OCI-LY7 (cell line): ENCODE measurements around the gene CES5A. TPM values are rescaled to one million over a fixed set of nuclear protein-coding genes. Genes with fewer than 3 reads are reported as not detected.

ENCODE experiments used
- BruUV-seq: library from RNA; stranded (reverse); fragments of 400-500 nt; replicated peaks from 2 replicates; lab custom pipeline; 2021; lab: Mats Ljungman, UMichigan
- CTCF ChIA-PET: fragments of 300-600 bp; sonication (Branson Sonifier 250); formaldehyde crosslinking; loops from one replicate; lab custom pipeline; 2022; ENCODE audit warnings: antibody characterized with exemption; ENCODE audit not compliant: unreplicated experiment; lab: Charles Lee
- POLR2A ChIA-PET: fragments of 300-600 bp; sonication (Branson Sonifier 250); formaldehyde crosslinking; loops from one replicate; lab custom pipeline; 2022; ENCODE audit warnings: antibody characterized with exemption; lab: Charles Lee
- DNase-seq: peaks from one replicate; pipeline ENCODE4 v3.0.0-alpha.2; 2015; ENCODE audit warnings: low spot score
- H2AFZ ChIP-seq: fragments of 200-600 bp; sonication (generic), shearing (Covaris generic); 2 replicates; pipeline ENCODE4 v1.6.1; 2014; ENCODE audit warnings: mild to moderate bottlenecking, antibody characterized with exemption, low read length, moderate library complexity
- H3K27ac ChIP-seq: fragments of 200-600 bp; sonication (generic); 2 replicates; pipeline ENCODE4 v1.5.1; 2014; ENCODE audit warnings: mixed run types, low read depth, mild to moderate bottlenecking, moderate library complexity, low read length, inconsistent platforms; ENCODE audit not compliant: poor library complexity, severe bottlenecking
- H3K36me3 ChIP-seq: fragments of 200-600 bp; sonication (generic); 2 replicates; pipeline ENCODE4 v1.6.1; 2014; ENCODE audit warnings: mild to moderate bottlenecking, antibody characterized with exemption, low read length, moderate library complexity, mixed read lengths; ENCODE audit not compliant: insufficient read depth
- H3K4me1 ChIP-seq: fragments of 200-600 bp; sonication (generic); 2 replicates; pipeline ENCODE4 v1.5.1; 2014; ENCODE audit warnings: mild to moderate bottlenecking, low read length; ENCODE audit not compliant: insufficient read depth, poor library complexity, severe bottlenecking
- H3K4me2 ChIP-seq: fragments of 200-600 bp; sonication (generic); 2 replicates; pipeline ENCODE4 v1.6.1; 2014; ENCODE audit warnings: mild to moderate bottlenecking, low read length
- H3K4me3 ChIP-seq: fragments of 200-600 bp; sonication (generic); 2 replicates; pipeline ENCODE4 v1.5.1; 2014; ENCODE audit warnings: mild to moderate bottlenecking, low read depth, low read length; ENCODE audit not compliant: poor library complexity, severe bottlenecking
- H3K79me2 ChIP-seq: fragments of 200-600 bp; sonication (generic); 2 replicates; pipeline ENCODE4 v1.6.1; 2016; ENCODE audit warnings: low read depth, mild to moderate bottlenecking, low read length, moderate library complexity, mixed read lengths; ENCODE audit not compliant: insufficient read depth
- H3K9me2 ChIP-seq: fragments of 200-600 bp; sonication (generic); 2 replicates; pipeline ENCODE4 v1.6.1; 2016; ENCODE audit warnings: mild to moderate bottlenecking, low read length, mixed read lengths; ENCODE audit not compliant: insufficient read depth
- H3K9me3 ChIP-seq: fragments of 200-600 bp; sonication (generic); 2 replicates; pipeline ENCODE4 v1.6.1; 2014; ENCODE audit warnings: mild to moderate bottlenecking, mixed run types, low read length, mixed read lengths
- H4K20me1 ChIP-seq: fragments of 200-600 bp; sonication (generic); 2 replicates; pipeline ENCODE4 v1.6.1; 2014; ENCODE audit warnings: mild to moderate bottlenecking, antibody characterized with exemption, low read length, moderate library complexity, mixed read lengths; ENCODE audit not compliant: insufficient read depth
- EZH2phosphoT487 ChIP-seq: fragments of 200-600 bp; sonication (generic); IDR thresholded peaks from 2 replicates; pipeline ENCODE4 v1.6.1; 2018; ENCODE audit warnings: low read depth, borderline replicate concordance, mild to moderate bottlenecking, mixed run types, antibody characterized with exemption, low read length, moderate library complexity, mixed read lengths
- intact Hi-C: fragments of 100-400 bp; cut with micrococcal nuclease; formaldehyde crosslinking; loops from one replicate; pipeline ENCODE4 v1.10.0; 2022; ENCODE audit not compliant: unreplicated experiment
- total RNA-seq, 2 experiments: library from RNA; depleted of rRNA in 1 of 2; stranded (reverse); fragments of >200 nt in 1 of 2; shearing (Covaris generic) in 1 of 2; gene quantifications; 2 replicates each; pipeline ENCODE4 v1.2.3, GENCODE V29; 2014 to 2022
- TF ChIP-seq, protein P1 (sequence below): fragments of 200-600 bp; sonication (generic); conservative IDR thresholded peaks from 2 replicates; pipeline ENCODE4 v1.5.1; 2014; ENCODE audit warnings: mild to moderate bottlenecking, antibody characterized with exemption, low read length, moderate library complexity, mixed read lengths

Gene CES5A
- total RNA-seq, 2 experiments from 2014 or later: not detected

DNA sequence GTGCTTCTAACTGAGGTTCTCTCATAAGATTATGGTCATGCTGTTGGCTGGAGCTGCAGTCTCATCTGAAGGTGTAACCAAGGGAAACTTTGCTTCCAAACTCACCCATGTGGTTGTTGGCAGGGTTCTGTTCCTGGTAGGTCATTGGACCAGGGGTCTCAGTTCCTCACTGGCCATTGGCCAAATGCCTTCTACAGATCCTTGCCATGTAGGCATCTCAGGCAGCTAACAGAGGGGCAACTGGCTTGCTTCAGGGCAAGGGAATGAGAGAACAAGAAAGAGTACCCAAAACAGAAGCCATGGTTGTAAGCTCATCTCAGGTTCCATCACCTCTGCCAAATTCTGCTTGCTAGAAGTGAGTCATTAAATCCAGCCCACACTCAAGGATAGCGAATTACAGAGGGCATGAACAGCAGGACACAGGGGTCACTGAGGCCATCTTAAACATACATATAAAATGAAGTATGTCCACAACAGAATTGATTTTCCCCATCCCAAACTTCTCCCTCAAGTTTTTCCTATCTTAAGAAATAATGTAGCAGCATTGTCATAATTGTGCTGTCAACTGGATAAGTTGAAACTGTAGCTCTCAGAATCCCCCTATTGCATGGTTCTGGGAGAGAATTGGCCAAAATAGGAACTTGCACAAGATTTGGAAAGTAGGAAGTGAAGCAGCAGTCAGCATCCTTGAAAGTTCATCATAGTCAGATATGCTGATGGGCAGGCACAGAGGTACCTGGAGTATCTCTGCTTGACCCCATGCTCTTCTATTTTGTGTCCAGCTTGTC is 42.4 kb upstream of the CES5A start:
- H3K4me3 ChIP-seq: no peak overlapping the region
- H3K9me2 ChIP-seq: no peaks in the 10 kb centered on the region
- ChIA-PET CTCF (no interaction called here), POLR2A (interaction anchor here (0.7 kb wide), 1 partner anchor 312 kb away, joined by 3 read pairs; no protein-coding TSS in a partner anchor)
- intact Hi-C loops: no loop called here
- H3K36me3 ChIP-seq: no peaks in the 10 kb centered on the region
- DNase-seq: no peak
- no peaks in the 10 kb centered on the region for H3K9me3 ChIP-seq
- no TSS peak for BruUV-seq
- no peaks in the 10 kb centered on the region for H3K4me1 ChIP-seq
- no peaks in the 10 kb centered on the region for H4K20me1 ChIP-seq
- no peak overlapping the region for H3K4me2 ChIP-seq
- no peaks in the 10 kb centered on the region for H3K79me2 ChIP-seq
- H2AFZ ChIP-seq: no peak overlapping the region
- no peak overlapping the region for H3K27ac ChIP-seq
- TF ChIP-seq, protein P1, sequence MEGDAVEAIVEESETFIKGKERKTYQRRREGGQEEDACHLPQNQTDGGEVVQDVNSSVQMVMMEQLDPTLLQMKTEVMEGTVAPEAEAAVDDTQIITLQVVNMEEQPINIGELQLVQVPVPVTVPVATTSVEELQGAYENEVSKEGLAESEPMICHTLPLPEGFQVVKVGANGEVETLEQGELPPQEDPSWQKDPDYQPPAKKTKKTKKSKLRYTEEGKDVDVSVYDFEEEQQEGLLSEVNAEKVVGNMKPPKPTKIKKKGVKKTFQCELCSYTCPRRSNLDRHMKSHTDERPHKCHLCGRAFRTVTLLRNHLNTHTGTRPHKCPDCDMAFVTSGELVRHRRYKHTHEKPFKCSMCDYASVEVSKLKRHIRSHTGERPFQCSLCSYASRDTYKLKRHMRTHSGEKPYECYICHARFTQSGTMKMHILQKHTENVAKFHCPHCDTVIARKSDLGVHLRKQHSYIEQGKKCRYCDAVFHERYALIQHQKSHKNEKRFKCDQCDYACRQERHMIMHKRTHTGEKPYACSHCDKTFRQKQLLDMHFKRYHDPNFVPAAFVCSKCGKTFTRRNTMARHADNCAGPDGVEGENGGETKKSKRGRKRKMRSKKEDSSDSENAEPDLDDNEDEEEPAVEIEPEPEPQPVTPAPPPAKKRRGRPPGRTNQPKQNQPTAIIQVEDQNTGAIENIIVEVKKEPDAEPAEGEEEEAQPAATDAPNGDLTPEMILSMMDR: no peak
- TF ChIP-seq EZH2phosphoT487: no peak

DNA sequence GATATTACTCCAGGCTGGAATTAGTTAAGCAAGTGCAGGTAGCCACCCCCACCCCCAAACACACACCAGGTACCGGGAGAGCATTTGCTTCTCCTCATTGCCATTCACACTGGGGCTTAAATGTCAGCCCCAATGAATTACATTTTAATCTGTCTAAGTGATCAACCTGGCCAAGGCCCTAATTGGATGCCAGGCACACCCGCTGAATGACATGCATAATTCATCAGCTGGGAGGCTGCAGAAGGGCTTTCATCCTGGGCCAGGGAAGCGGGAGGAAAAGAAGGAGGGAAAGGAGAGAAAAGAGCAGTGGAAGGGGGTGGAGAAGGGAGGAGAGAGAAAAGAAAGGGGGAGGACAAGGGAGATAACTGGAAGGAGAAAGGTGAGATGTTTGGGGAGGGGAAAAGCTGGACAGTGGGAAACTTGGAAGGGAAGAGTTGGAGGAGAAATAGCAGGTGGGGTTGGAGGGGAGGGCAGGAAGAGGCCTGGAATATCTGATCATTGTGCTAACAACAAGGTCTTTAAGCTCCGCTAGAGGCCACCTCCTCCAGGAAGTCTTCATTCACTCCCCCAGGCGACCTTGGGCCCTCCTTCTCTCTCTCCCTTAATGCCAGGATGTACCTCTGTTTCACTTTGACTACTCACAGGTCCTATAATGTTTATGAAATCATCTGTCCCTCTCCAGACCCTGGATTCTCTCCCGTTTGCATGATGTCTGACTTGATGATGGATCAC is 40.1 kb upstream of the CES5A start:
- H3K4me1 ChIP-seq: no peaks in the 10 kb centered on the region
- no TSS peak for BruUV-seq
- no peak overlapping the region for H2AFZ ChIP-seq
- no peak overlapping the region for H3K27ac ChIP-seq
- POLR2A ChIA-PET: interaction anchor here (0.7 kb wide), 1 partner anchor 10 kb away, joined by 3 read pairs; no protein-coding TSS in a partner anchor
- intact Hi-C loops: no loop called here
- H3K79me2 ChIP-seq: no peaks in the 10 kb centered on the region
- no peaks in the 10 kb centered on the region for H4K20me1 ChIP-seq
- H3K9me3 ChIP-seq: no peaks in the 10 kb centered on the region
- H3K9me2 ChIP-seq: no peaks in the 10 kb centered on the region
- H3K4me2 ChIP-seq: no peak overlapping the region
- H3K4me3 ChIP-seq: no peak overlapping the region
- no peaks in the 10 kb centered on the region for H3K36me3 ChIP-seq
- CTCF ChIA-PET: no interaction called here
- DNase-seq: no peak
- TF ChIP-seq, protein P1: no peak
- TF ChIP-seq EZH2phosphoT487: no peak
